Neural progenitor cell (in vitro differentiated cells): ENCODE measurements around the gene OSBPL1A. TPM values are rescaled to one million over a fixed set of nuclear protein-coding genes. Genes with fewer than 3 reads are reported as not detected.

ENCODE experiments used
- DNase-seq: peaks from one replicate; pipeline ENCODE4 v3.0.0-alpha.2; 2016; ENCODE audit warnings: low spot score
- H2AFZ ChIP-seq: fragments of 200-600 bp; sonication (generic); replicated peaks from 2 replicates; pipeline ENCODE4 v1.6.1; 2016; ENCODE audit warnings: antibody characterized with exemption
- H3F3A ChIP-seq: fragments of 200-600 bp; sonication (generic); 2 replicates; pipeline ENCODE4 v1.6.1; 2016; ENCODE audit warnings: antibody characterized with exemption, low read depth
- H3K27ac ChIP-seq: fragments of 200-600 bp; sonication (generic); 2 replicates; pipeline ENCODE4 v1.5.1; 2016; ENCODE audit warnings: mild to moderate bottlenecking
- H3K27me3 ChIP-seq: fragments of 200-600 bp; sonication (generic); 2 replicates; pipeline ENCODE4 v1.6.1; 2016; ENCODE audit warnings: mild to moderate bottlenecking, moderate library complexity
- H3K36me3 ChIP-seq: fragments of 200-600 bp; sonication (generic); 2 replicates; pipeline ENCODE4 v1.5.1; 2016
- H3K4me1 ChIP-seq: fragments of 200-600 bp; sonication (generic); 2 replicates; pipeline ENCODE4 v1.6.1; 2016; ENCODE audit warnings: mixed run types
- H3K4me2 ChIP-seq: fragments of 200-600 bp; sonication (generic); 2 replicates; pipeline ENCODE4 v1.6.1; 2016
- H3K4me3 ChIP-seq: fragments of 200-600 bp; sonication (generic); 2 replicates; pipeline ENCODE4 v1.5.1; 2016
- H3K79me2 ChIP-seq: fragments of 200-600 bp; sonication (generic); 2 replicates; pipeline ENCODE4 v1.6.1; 2016; ENCODE audit warnings: low read depth
- H3K9ac ChIP-seq: fragments of 200-600 bp; sonication (generic); 2 replicates; pipeline ENCODE4 v1.6.1; 2016
- H3K9me3 ChIP-seq: fragments of 200-600 bp; sonication (generic); 2 replicates; pipeline ENCODE4 v1.5.1; 2016; ENCODE audit warnings: low read depth
- H4K20me1 ChIP-seq: fragments of 200-600 bp; sonication (generic); 2 replicates; pipeline ENCODE4 v1.6.1; 2016; ENCODE audit warnings: low read depth
- H3K27ac Mint-ChIP-seq: 3 replicates; pipeline ENCODE4 v1.8.0; 2021; ENCODE audit warnings: mixed read lengths
- H3K27me3 Mint-ChIP-seq: 2 replicates; pipeline ENCODE4 v1.8.0; 2022; ENCODE audit warnings: low read depth, mild to moderate bottlenecking, inconsistent platforms, moderate library complexity, mixed read lengths; ENCODE audit not compliant: insufficient read depth
- H3K36me3 Mint-ChIP-seq: 3 replicates; pipeline ENCODE4 v1.8.0; 2021; ENCODE audit warnings: mixed read lengths
- H3K4me1 Mint-ChIP-seq: 3 replicates; pipeline ENCODE4 v1.8.0; 2021; ENCODE audit warnings: mixed read lengths
- H3K4me3 Mint-ChIP-seq: 3 replicates; pipeline ENCODE4 v1.8.0; 2021; ENCODE audit warnings: mild to moderate bottlenecking, moderate library complexity, mixed read lengths
- H3K9me3 Mint-ChIP-seq: 3 replicates; pipeline ENCODE4 v1.8.0; 2020; ENCODE audit warnings: mixed read lengths
- EZH2 ChIP-seq: fragments of 200-600 bp; sonication (generic); IDR thresholded peaks from 2 replicates; pipeline ENCODE4 v1.6.1; 2017; ENCODE audit warnings: antibody characterized with exemption, mild to moderate bottlenecking, moderate library complexity
- EZH2phosphoT487 ChIP-seq: fragments of 200-600 bp; sonication (generic); IDR thresholded peaks from 2 replicates; pipeline ENCODE4 v1.6.1; 2017; ENCODE audit warnings: antibody characterized with exemption
- total RNA-seq: library from RNA; depleted of rRNA; stranded (reverse); fragments of >200 nt; gene quantifications from 2 replicates; pipeline ENCODE4 v1.2.3, GENCODE V29; 2015; ENCODE audit warnings: low replicate concordance
- TF ChIP-seq, protein P1 (sequence below): fragments of 200-600 bp; sonication (generic); IDR thresholded peaks from 2 replicates; pipeline ENCODE4 v1.5.1; 2017; ENCODE audit warnings: antibody characterized with exemption, mild to moderate bottlenecking

Gene OSBPL1A
- total RNA-seq, 1 donor from 2014 or later = 75.0 TPM

DNA sequence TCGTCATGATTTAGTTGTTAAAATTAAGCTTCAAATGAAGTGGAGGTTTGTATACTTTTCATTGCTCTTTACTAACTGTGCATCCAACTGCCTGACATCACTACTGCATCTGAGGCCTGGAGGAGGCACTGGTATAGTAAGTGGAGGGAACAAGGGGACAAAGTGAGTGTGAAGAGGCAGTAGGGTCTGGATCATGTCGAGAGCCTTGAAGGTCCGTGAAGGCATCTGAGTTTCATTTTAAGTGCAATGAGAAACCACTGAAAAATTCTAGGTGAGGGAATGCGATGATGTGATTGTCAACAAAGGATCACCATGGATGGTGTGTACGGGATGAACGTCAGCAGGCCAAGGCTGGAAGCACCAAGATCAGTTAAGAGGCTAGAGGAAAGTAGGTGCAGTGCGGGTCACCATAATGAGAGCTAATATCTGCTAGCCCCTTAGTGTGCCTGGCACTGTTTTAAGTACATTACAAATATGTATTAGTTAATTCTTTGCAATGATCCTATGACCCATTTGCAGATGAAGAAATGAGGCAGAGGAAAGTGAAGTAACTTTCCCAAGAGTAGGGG, 162.7 kb downstream of the OSBPL1A start:
- TF ChIP-seq, protein P1, sequence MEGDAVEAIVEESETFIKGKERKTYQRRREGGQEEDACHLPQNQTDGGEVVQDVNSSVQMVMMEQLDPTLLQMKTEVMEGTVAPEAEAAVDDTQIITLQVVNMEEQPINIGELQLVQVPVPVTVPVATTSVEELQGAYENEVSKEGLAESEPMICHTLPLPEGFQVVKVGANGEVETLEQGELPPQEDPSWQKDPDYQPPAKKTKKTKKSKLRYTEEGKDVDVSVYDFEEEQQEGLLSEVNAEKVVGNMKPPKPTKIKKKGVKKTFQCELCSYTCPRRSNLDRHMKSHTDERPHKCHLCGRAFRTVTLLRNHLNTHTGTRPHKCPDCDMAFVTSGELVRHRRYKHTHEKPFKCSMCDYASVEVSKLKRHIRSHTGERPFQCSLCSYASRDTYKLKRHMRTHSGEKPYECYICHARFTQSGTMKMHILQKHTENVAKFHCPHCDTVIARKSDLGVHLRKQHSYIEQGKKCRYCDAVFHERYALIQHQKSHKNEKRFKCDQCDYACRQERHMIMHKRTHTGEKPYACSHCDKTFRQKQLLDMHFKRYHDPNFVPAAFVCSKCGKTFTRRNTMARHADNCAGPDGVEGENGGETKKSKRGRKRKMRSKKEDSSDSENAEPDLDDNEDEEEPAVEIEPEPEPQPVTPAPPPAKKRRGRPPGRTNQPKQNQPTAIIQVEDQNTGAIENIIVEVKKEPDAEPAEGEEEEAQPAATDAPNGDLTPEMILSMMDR = no peak
- TF ChIP-seq EZH2 (no peak), EZH2phosphoT487 (no peak)
- H3K9ac ChIP-seq = no peak overlapping the region
- no peak overlapping the region for H3K27ac ChIP-seq
- H3K79me2 ChIP-seq = no peaks in the 10 kb centered on the region
- H3K4me3 Mint-ChIP-seq = no peak overlapping the region
- no peak overlapping the region for H3K4me2 ChIP-seq
- no peaks in the 10 kb centered on the region for H3K9me3 Mint-ChIP-seq
- no peaks in the 10 kb centered on the region for H3K36me3 ChIP-seq
- H3K27me3 Mint-ChIP-seq = no peaks in the 10 kb centered on the region
- no peak overlapping the region for H3K4me3 ChIP-seq
- H2AFZ ChIP-seq = no peak overlapping the region
- DNase-seq = no peak
- H3F3A ChIP-seq = no peaks in the 10 kb centered on the region
- peaks cover 9% of the 10 kb centered on the region for H3K4me1 ChIP-seq
- H3K36me3 Mint-ChIP-seq = peaks cover 45% of the 10 kb centered on the region
- H3K4me1 Mint-ChIP-seq = peaks cover 7% of the 10 kb centered on the region
- no peak overlapping the region for H3K27ac Mint-ChIP-seq
- no peaks in the 10 kb centered on the region for H3K9me3 ChIP-seq
- H3K27me3 ChIP-seq = no peaks in the 10 kb centered on the region
- H4K20me1 ChIP-seq = no peaks in the 10 kb centered on the region

DNA sequence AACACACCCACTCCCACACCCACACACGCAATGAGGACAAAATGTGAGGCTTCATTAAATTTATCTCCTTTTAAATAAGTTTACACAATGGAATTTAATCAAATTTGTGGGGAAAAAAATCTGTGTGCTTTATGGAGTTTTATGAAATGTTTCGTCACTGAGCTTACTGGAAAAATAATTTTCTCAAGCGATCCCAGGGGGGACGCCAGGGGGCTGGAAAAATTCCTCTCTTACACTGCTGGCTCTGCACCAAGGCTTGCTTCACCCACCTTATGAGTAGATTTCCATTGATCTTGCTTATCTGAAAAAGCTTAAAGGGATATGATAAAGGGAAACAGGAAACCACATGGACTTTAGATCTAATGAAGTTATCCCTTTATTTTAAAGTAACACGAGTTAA, 163.3 kb downstream of the OSBPL1A start:
- DNase-seq = no peak
- Histone ChIP-seq H3K27me3 (no peaks in the 10 kb centered on the region), H3F3A (no peaks in the 10 kb centered on the region), H3K4me2 (no peak overlapping the region), H3K9me3 (no peaks in the 10 kb centered on the region), H3K4me3 (no peak overlapping the region), H4K20me1 (no peaks in the 10 kb centered on the region), H3K27ac (no peak overlapping the region), H3K9ac (no peak overlapping the region), H3K36me3 (no peaks in the 10 kb centered on the region), H3K4me1 (peaks cover 9% of the 10 kb centered on the region), H3K79me2 (no peaks in the 10 kb centered on the region), H2AFZ (no peak overlapping the region)
- Mint-ChIP-seq H3K4me1 (peaks cover 5% of the 10 kb centered on the region), H3K36me3 (peaks cover 45% of the 10 kb centered on the region), H3K4me3 (no peak overlapping the region), H3K27ac (no peak overlapping the region), H3K27me3 (no peaks in the 10 kb centered on the region), H3K9me3 (no peaks in the 10 kb centered on the region)
- no peak for TF ChIP-seq EZH2
- TF ChIP-seq, protein P1 = no peak
- TF ChIP-seq EZH2phosphoT487 = no peak

DNA sequence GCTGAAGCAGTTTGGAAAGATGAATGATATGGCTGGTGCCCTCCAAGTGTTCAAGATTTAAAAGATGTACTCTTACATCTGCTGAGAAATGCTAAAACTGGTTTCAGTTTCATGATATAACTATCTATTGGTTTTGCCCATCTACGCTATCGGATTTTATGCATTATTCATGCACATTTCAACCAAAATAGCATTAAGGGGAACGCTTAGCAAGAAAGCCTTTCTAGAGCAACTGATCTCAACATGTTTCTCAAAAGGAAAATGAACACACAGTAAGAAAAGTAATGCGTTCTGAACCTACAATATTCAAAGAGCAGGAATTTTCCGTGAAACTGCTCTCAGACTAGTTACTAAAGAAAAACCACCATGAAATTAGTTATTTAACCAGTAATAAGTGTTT, 164.8 kb downstream of the OSBPL1A start:
- H3K9me3 Mint-ChIP-seq = no peaks in the 10 kb centered on the region
- H2AFZ ChIP-seq = no peak overlapping the region
- peaks cover 8% of the 10 kb centered on the region for H3F3A ChIP-seq
- H3K27me3 ChIP-seq = no peaks in the 10 kb centered on the region
- no peaks in the 10 kb centered on the region for H3K27me3 Mint-ChIP-seq
- DNase-seq = no peak
- no peak overlapping the region for H3K9ac ChIP-seq
- H3K27ac Mint-ChIP-seq = no peak overlapping the region
- TF ChIP-seq, protein P1 = no peak
- TF ChIP-seq EZH2 = no peak
- no peak for TF ChIP-seq EZH2phosphoT487
- H3K4me3 ChIP-seq = no peak overlapping the region
- no peaks in the 10 kb centered on the region for H3K9me3 ChIP-seq
- H3K36me3 Mint-ChIP-seq = peaks cover 33% of the 10 kb centered on the region
- no peak overlapping the region for H3K4me3 Mint-ChIP-seq
- H3K4me1 ChIP-seq = peaks cover 12% of the 10 kb centered on the region
- no peaks in the 10 kb centered on the region for H4K20me1 ChIP-seq
- no peaks in the 10 kb centered on the region for H3K79me2 ChIP-seq
- H3K4me2 ChIP-seq = no peak overlapping the region
- H3K36me3 ChIP-seq = no peaks in the 10 kb centered on the region
- H3K4me1 Mint-ChIP-seq = peaks cover 4% of the 10 kb centered on the region
- no peak overlapping the region for H3K27ac ChIP-seq
